ENCODE results near the gene ENPEP.

DNA sequence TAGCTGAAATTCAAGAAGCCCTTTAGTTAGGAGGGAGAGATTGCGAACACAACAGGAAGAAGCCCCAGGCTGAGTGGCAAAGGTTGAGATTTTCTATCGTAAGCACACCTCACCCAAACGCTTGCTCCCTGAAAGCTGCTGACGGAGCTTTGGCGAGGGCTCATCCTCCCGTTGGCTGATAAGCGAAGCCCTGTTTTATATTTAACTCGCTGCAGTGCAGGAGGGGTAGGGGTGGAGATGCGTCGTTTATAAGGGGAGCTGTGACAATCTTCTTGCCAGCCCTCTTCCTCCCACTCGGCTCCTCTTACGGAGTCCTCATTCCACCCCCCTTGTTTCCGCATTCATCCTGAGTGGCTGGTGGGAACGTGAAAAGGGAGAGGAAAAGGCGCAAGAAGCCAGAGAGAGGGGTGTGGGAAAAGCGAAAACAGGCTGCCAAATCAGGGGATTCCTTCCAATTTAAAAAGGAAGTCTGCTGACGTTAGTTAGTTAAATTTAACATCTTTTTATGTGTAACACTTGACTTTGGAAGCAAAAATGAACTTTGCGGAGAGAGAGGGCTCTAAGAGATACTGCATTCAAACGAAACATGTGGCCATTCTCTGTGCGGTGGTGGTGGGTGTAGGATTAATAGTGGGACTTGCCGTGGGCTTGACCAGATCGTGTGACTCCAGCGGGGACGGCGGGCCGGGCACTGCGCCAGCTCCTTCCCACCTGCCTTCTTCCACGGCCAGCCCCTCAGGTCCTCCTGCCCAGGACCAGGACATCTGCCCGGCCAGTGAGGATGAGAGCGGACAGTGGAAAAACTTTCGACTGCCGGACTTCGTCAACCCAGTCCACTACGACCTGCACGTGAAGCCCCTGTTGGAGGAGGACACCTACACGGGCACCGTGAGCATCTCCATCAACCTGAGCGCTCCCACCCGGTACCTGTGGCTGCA is at the start of gene ENPEP:
- TF ChIP-seq CTCF (conservative IDR thresholded peaks at IDR 0.05; ENCODE audit: low read depth, low read length): no peak
- no peak for TF ChIP-seq EZH2 (IDR thresholded peaks at IDR 0.05; ENCODE audit: low read length, unreplicated experiment)
- TF ChIP-seq EZH2phosphoT487 (IDR thresholded peaks at IDR 0.05; ENCODE audit: borderline replicate concordance, low read length): no peak

Data from PC-3 (cell line).